Panc1 (cell line): ENCODE measurements around the gene PFAS. TPM values are rescaled to one million over a fixed set of nuclear protein-coding genes. Genes with fewer than 3 reads are reported as not detected.

Experiments
- ATAC-seq: fragments of 200-7000 bp; cut with Tn5 transposase; 2 replicates; pipeline ENCODE4 v1.9.1; 2020; ENCODE audit warnings: mild to moderate bottlenecking, moderate library complexity
- BruUV-seq: library from RNA; stranded (reverse); fragments of 400-500 nt; replicated peaks from 2 replicates; lab custom pipeline; 2021; lab: Mats Ljungman, UMichigan
- CTCF ChIA-PET: fragments of 300-600 bp; sonication (Branson Sonifier 250); formaldehyde crosslinking; loops from one replicate; lab custom pipeline; 2022; ENCODE audit warnings: antibody characterized with exemption; lab: Charles Lee
- POLR2A ChIA-PET: fragments of 300-600 bp; sonication (Branson Sonifier 250); formaldehyde crosslinking; loops from one replicate; lab custom pipeline; 2022; ENCODE audit warnings: antibody characterized with exemption; lab: Charles Lee
- DNase-seq: peaks from one replicate; pipeline ENCODE4 v3.0.0-alpha.2; 2010; ENCODE audit warnings: low read depth, low spot score
- H3K27ac ChIP-seq: 2 replicates; pipeline ENCODE4 v1.5.1; 2011; ENCODE audit warnings: mild to moderate bottlenecking, low read length, inconsistent platforms
- H3K27me3 ChIP-seq: fragments of 200-500 bp; sonication (Bioruptor generic); 2 replicates; pipeline ENCODE4 v1.6.0; 2014; ENCODE audit warnings: low read length, inconsistent platforms; ENCODE audit not compliant: control insufficient read depth, insufficient read depth
- H3K36me3 ChIP-seq: fragments of 200-500 bp; sonication (Bioruptor generic); 2 replicates; pipeline ENCODE4 v1.5.1; 2014; ENCODE audit warnings: inconsistent platforms, mild to moderate bottlenecking, low read length, moderate library complexity; ENCODE audit not compliant: control insufficient read depth, insufficient read depth
- H3K4me1 ChIP-seq: 2 replicates; pipeline ENCODE4 v1.5.1; 2011; ENCODE audit warnings: inconsistent platforms, mild to moderate bottlenecking, low read length, moderate library complexity; ENCODE audit not compliant: control insufficient read depth, insufficient read depth
- H3K4me3 ChIP-seq, 2 experiments: 2 replicates each; pipeline ENCODE4 v1.5.1; 2011 to 2012; ENCODE audit warnings: low read depth in 2 of 2, low read length in 2 of 2, mild to moderate bottlenecking in 2 of 2, inconsistent platforms in 1 of 2, moderate library complexity in 1 of 2
- H3K9me3 ChIP-seq: fragments of 200-500 bp; sonication (Bioruptor generic); 2 replicates; pipeline ENCODE4 v1.5.1; 2014; ENCODE audit warnings: low read depth, mild to moderate bottlenecking, inconsistent platforms, low read length, moderate library complexity; ENCODE audit not compliant: control insufficient read depth, insufficient read depth
- CTCF ChIP-seq: fragments of 450-650 bp; IDR thresholded peaks from 2 replicates; pipeline ENCODE4 v1.5.1; 2017; ENCODE audit warnings: mild to moderate bottlenecking
- POLR2AphosphoS5 ChIP-seq: IDR thresholded peaks from 2 replicates; pipeline ENCODE4 v1.6.1; 2012; ENCODE audit warnings: mild to moderate bottlenecking, low read depth, low read length, moderate library complexity
- SIN3A ChIP-seq: IDR thresholded peaks from 2 replicates; pipeline ENCODE4 v1.6.1; 2012; ENCODE audit warnings: low read depth, mild to moderate bottlenecking, low read length, moderate library complexity, borderline replicate concordance; ENCODE audit not compliant: insufficient read depth
- TCF7L2 ChIP-seq: IDR thresholded peaks from 2 replicates; pipeline ENCODE4 v1.6.1; 2011; ENCODE audit warnings: mild to moderate bottlenecking, low read depth, low read length, inconsistent platforms
- in situ Hi-C: cut with HindIII; loops from 2 replicates; pipeline ENCODE4 v1.10.0; 2016; ENCODE audit warnings: low sequenced_read_pairs, low pct_unique_long_range_greater_than_20kb
- intact Hi-C: fragments of 100-400 bp; cut with micrococcal nuclease; formaldehyde crosslinking; loops from one replicate; pipeline ENCODE4 v1.10.0; 2022; ENCODE audit not compliant: unreplicated experiment
- total RNA-seq: library from RNA; stranded (reverse); gene quantifications from one replicate; pipeline ENCODE4 v1.2.1, GENCODE V29; 2021; ENCODE audit not compliant: unreplicated experiment
- TF ChIP-seq, protein P1 (sequence below), 2 experiments: IDR thresholded peaks; 2 replicates each; pipeline ENCODE4 v1.6.1; 2011 to 2012; ENCODE audit warnings: low read depth in 2 of 2, control low read depth in 1 of 2, low read length in 1 of 2, mild to moderate bottlenecking in 1 of 2, moderate library complexity in 1 of 2; ENCODE audit not compliant: insufficient read depth in 1 of 2

The PFAS gene
- total RNA-seq, 1 experiment from 2014 or later = 73.0 TPM

GRCh38 chr17:8288336-8289102, 39.4 kb downstream of the PFAS start, which contains the start of gene RANGRF:
Gene RANGRF (plus strand): TSS chr17:8288670. CDS start chr17:8288789, 119 bp downstream.
- ChIA-PET POLR2A (no interaction called here), CTCF (interaction anchor here (1.1 kb wide), 1 partner anchor 34 kb away, joined by 3 read pairs; no protein-coding TSS in a partner anchor)
- Histone ChIP-seq H3K27ac (peak within 1 kb of the TSS; percentile 87), H3K27me3 (no peaks in the 10 kb centered on the region), H3K9me3 (no peaks in the 10 kb centered on the region), H3K4me1 (peaks cover 12% of the 10 kb centered on the region), H3K36me3 (no peaks in the 10 kb centered on the region; the same call in 1 of the 2 replicates), H3K4me3 (peak within 1 kb of the TSS; percentile 63 to 72)
- intact Hi-C loops = no loop called here
- ATAC-seq (peak; percentile 93), DNase-seq (no peak)
- TSS peak; percentile 90 for BruUV-seq
- in situ Hi-C loops = no loop called here
- TF ChIP-seq POLR2AphosphoS5 = peak; percentile 73
- no peak; the same call in 1 of the 2 replicates for TF ChIP-seq SIN3A
- TF ChIP-seq, protein P1, sequence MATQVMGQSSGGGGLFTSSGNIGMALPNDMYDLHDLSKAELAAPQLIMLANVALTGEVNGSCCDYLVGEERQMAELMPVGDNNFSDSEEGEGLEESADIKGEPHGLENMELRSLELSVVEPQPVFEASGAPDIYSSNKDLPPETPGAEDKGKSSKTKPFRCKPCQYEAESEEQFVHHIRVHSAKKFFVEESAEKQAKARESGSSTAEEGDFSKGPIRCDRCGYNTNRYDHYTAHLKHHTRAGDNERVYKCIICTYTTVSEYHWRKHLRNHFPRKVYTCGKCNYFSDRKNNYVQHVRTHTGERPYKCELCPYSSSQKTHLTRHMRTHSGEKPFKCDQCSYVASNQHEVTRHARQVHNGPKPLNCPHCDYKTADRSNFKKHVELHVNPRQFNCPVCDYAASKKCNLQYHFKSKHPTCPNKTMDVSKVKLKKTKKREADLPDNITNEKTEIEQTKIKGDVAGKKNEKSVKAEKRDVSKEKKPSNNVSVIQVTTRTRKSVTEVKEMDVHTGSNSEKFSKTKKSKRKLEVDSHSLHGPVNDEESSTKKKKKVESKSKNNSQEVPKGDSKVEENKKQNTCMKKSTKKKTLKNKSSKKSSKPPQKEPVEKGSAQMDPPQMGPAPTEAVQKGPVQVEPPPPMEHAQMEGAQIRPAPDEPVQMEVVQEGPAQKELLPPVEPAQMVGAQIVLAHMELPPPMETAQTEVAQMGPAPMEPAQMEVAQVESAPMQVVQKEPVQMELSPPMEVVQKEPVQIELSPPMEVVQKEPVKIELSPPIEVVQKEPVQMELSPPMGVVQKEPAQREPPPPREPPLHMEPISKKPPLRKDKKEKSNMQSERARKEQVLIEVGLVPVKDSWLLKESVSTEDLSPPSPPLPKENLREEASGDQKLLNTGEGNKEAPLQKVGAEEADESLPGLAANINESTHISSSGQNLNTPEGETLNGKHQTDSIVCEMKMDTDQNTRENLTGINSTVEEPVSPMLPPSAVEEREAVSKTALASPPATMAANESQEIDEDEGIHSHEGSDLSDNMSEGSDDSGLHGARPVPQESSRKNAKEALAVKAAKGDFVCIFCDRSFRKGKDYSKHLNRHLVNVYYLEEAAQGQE (IDR thresholded peaks at IDR 0.05; ENCODE audit: insufficient read depth in 1 of 2, low read depth in 2 of 2, low read length in 1 of 2) = no peak
- TF ChIP-seq CTCF = no peak
- no peak for TF ChIP-seq TCF7L2

DNA sequence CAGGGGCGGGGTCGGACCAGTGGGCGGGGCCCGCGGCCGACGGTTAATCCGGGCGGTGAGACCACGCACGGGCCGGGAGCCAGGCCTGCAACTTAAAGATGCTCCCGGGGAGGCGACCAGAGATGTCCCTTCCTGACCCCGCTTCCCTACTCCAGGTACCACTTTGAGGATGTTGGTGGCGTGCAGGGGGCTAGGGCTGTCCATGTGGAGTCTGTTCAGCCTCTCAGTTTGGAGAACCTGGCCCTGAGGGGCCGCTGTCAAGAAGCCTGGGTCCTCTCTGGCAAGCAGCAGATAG, 40.0 kb downstream of the PFAS start:
- ChIA-PET CTCF (interaction anchor here (1.1 kb wide), 1 partner anchor 35 kb away, joined by 3 read pairs; no protein-coding TSS in a partner anchor), POLR2A (no interaction called here)
- peak overlapping the region; percentile 87 for H3K27ac ChIP-seq
- no peaks in the 10 kb centered on the region; the same call in 1 of the 2 replicates for H3K36me3 ChIP-seq
- H3K9me3 ChIP-seq = no peaks in the 10 kb centered on the region
- in situ Hi-C loops = no loop called here
- no TSS peak for BruUV-seq
- peaks cover 13% of the 10 kb centered on the region for H3K4me1 ChIP-seq
- TF ChIP-seq, protein P1 (IDR thresholded peaks at IDR 0.05; ENCODE audit: insufficient read depth in 1 of 2, low read depth in 2 of 2, low read length in 1 of 2) = no peak
- TF ChIP-seq POLR2AphosphoS5 = no peak
- no peak for TF ChIP-seq TCF7L2
- no peak for TF ChIP-seq CTCF
- TF ChIP-seq SIN3A = no peak
- intact Hi-C loops = no loop called here
- DNase-seq (no peak), ATAC-seq (peak; percentile 27; the same call in 1 of the 2 replicates)
- peak overlapping the region; percentile 63 to 72 for H3K4me3 ChIP-seq
- no peaks in the 10 kb centered on the region for H3K27me3 ChIP-seq
